ENCODE measurements around the gene STAT1.

The STAT1 gene

DNA sequence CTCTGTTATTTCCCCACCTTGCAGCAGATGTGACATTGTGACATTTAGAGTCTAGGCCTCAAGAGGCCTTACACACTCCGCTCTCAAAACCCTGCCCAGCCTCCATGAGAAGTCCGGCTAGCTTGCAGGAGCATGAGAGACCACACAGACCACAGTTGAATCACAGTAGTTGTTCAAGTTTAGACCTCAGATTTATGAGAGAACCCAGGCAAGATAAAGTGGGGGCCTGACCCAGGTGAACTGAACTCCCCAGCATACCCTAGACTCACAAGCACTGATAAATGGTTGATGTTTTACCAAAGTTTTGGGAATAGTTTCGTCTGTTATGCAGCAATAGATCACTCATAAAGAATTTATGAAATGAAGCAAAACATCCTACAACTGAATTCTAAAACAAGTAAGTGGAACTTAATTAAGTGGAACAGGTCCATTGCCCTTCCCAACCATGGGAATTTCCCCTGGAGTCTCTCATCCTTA is 4.7 kb upstream of the STAT1 start:
- Histone ChIP-seq H3K27me3 (ENCODE audit: control insufficient read depth, insufficient read depth, low read length) (peaks cover 2% of the 10 kb centered on the region; the same call in 1 of the 2 replicates), H3K27ac (ENCODE audit: low read length) (no peak overlapping the region), H3K9me3 (ENCODE audit: control insufficient read depth, insufficient read depth, low read length) (no peaks in the 10 kb centered on the region), H3K4me1 (ENCODE audit: control insufficient read depth, insufficient read depth, low read length) (no peaks in the 10 kb centered on the region; the same call in 1 of the 2 replicates), H3K4me3 (ENCODE audit: low read length) (no peak overlapping the region), H3K36me3 (ENCODE audit: control insufficient read depth, insufficient read depth, low read length) (no peaks in the 10 kb centered on the region)
- no peak for DNase-seq (ENCODE audit: low read depth, low spot score)
- WGBS (ENCODE audit: insufficient coverage, insufficient read length): no CpG with 5 or more reads among the region's 3 CpGs

DNA sequence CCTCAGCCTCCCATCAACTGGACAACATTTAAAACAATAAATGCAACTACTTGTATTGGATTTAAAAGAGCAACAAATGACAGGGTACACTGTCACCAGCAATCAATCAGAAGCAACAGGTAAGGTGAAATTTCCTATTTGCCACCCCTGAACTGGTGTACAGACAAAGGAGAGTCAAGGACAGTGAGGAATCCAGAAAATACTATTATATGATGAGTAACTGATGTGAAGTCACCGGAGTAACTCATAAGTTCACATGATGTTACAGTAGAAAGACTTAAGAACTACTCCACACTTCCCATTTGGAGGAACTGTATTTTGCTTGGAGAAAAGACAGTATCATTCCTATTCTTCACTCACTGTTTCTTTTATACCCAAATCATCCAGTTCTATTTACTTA is 4.1 kb upstream of the STAT1 start:
- Histone ChIP-seq H3K27me3 (ENCODE audit: control insufficient read depth, insufficient read depth, low read length) (peaks cover 2% of the 10 kb centered on the region; the same call in 1 of the 2 replicates), H3K4me1 (ENCODE audit: control insufficient read depth, insufficient read depth, low read length) (no peaks in the 10 kb centered on the region; the same call in 1 of the 2 replicates), H3K27ac (ENCODE audit: low read length) (no peak overlapping the region), H3K4me3 (ENCODE audit: low read length) (no peak overlapping the region), H3K9me3 (ENCODE audit: control insufficient read depth, insufficient read depth, low read length) (no peaks in the 10 kb centered on the region), H3K36me3 (ENCODE audit: control insufficient read depth, insufficient read depth, low read length) (no peaks in the 10 kb centered on the region)
- no CpG with 5 or more reads among the region's 1 CpG for WGBS (ENCODE audit: insufficient coverage, insufficient read length)
- DNase-seq (ENCODE audit: low read depth, low spot score): no peak

DNA sequence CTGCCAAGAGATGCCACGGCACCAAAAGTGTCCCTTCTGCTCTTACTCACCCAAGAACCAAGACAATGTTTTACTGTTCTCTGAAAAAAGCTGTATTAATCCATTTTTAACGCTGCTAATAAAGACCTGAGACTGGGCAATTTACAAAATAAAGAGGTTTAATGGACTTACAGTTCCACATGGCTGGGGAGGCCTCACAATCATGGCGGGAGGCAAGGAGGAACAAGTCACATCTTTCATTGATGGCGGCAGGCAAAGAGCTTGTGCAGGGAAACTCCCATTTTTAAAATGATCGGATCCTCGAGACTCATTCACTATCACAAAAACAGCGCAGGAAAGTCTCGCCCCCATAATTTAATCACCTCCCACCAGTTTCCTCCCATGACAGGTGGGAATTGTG is 1.9 kb upstream of the STAT1 start:
- no peak overlapping the region for H3K27ac ChIP-seq (ENCODE audit: low read length)
- no peaks in the 10 kb centered on the region for H3K9me3 ChIP-seq (ENCODE audit: control insufficient read depth, insufficient read depth, low read length)
- H3K4me1 ChIP-seq (ENCODE audit: control insufficient read depth, insufficient read depth, low read length): no peaks in the 10 kb centered on the region; the same call in 1 of the 2 replicates
- H3K36me3 ChIP-seq (ENCODE audit: control insufficient read depth, insufficient read depth, low read length): no peaks in the 10 kb centered on the region
- WGBS (ENCODE audit: insufficient coverage, insufficient read length): no CpG with 5 or more reads among the region's 8 CpGs
- DNase-seq (ENCODE audit: low read depth, low spot score): no peak
- no peak overlapping the region for H3K4me3 ChIP-seq (ENCODE audit: low read length)
- H3K27me3 ChIP-seq (ENCODE audit: control insufficient read depth, insufficient read depth, low read length): peaks cover 2% of the 10 kb centered on the region; the same call in 1 of the 2 replicates

DNA sequence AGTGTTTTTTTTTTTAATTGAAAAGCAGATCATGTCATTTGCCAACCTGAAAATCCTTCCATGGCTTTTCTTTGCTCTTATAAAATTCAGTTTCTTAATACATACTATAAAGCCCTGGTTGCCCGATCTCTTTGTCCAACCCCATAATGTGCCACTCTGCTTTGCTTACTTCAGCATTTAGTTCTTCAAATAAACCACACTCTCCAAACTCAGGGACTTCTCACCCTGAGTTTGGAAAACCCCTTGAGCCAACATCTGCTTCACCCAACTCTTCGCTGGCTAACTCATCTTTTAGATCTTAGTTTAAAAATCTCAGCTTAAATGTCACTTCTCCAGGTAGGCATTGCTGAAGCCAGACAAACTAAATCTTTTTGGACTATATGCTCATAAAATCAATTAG is 1.3 kb upstream of the STAT1 start:
- H3K36me3 ChIP-seq (ENCODE audit: control insufficient read depth, insufficient read depth, low read length): no peaks in the 10 kb centered on the region
- peaks cover 2% of the 10 kb centered on the region; the same call in 1 of the 2 replicates for H3K27me3 ChIP-seq (ENCODE audit: control insufficient read depth, insufficient read depth, low read length)
- no peak overlapping the region for H3K4me3 ChIP-seq (ENCODE audit: low read length)
- no CpG with 5 or more reads among the region's 2 CpGs for WGBS (ENCODE audit: insufficient coverage, insufficient read length)
- no peaks in the 10 kb centered on the region for H3K9me3 ChIP-seq (ENCODE audit: control insufficient read depth, insufficient read depth, low read length)
- no peak for DNase-seq (ENCODE audit: low read depth, low spot score)
- H3K27ac ChIP-seq (ENCODE audit: low read length): no peak overlapping the region
- H3K4me1 ChIP-seq (ENCODE audit: control insufficient read depth, insufficient read depth, low read length): no peaks in the 10 kb centered on the region; the same call in 1 of the 2 replicates

DNA sequence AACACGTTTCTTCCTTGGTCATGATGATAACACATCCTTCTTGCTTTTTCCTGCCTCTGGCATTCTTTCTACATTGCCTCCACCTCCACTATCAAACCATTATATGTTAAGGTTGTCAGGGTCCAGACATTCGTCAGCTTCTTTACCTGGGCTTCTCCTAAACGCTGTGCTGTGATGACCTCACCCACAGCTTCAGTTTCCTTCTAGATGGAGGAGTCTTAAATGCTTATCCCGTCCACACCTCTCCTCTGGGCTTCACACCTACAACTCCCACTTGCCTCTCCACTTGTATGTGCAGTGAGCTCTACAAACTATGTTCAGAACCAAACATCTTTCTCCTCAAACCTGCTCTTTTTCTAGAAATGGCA is 666 bp upstream of the STAT1 start:
- Histone ChIP-seq H3K27ac (ENCODE audit: low read length) (no peak overlapping the region), H3K4me3 (ENCODE audit: low read length) (peak overlapping the region; percentile 79; the same call in 1 of the 2 replicates), H3K9me3 (ENCODE audit: control insufficient read depth, insufficient read depth, low read length) (no peaks in the 10 kb centered on the region), H3K27me3 (ENCODE audit: control insufficient read depth, insufficient read depth, low read length) (peaks cover 2% of the 10 kb centered on the region; the same call in 1 of the 2 replicates), H3K36me3 (ENCODE audit: control insufficient read depth, insufficient read depth, low read length) (no peaks in the 10 kb centered on the region), H3K4me1 (ENCODE audit: control insufficient read depth, insufficient read depth, low read length) (no peaks in the 10 kb centered on the region; the same call in 1 of the 2 replicates)
- DNase-seq (ENCODE audit: low read depth, low spot score): no peak
- no CpG with 5 or more reads among the region's 4 CpGs for WGBS (ENCODE audit: insufficient coverage, insufficient read length)

DNA sequence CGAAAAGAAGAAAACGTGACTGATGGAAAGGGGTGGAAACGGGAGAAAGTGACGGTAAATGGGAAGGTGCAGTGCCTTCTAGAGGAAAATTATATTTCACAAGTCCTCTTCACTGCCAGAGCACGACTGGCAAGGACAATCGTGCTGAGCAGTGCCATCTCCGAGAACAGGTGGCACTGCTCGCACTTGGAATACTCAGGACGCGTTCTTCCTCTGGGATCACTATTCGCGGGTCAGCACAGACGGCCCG is 364 bp downstream of the STAT1 start:
- no peaks in the 10 kb centered on the region; the same call in 1 of the 2 replicates for H3K4me1 ChIP-seq (ENCODE audit: control insufficient read depth, insufficient read depth, low read length)
- WGBS (ENCODE audit: insufficient coverage, insufficient read length): no CpG with 5 or more reads among the region's 14 CpGs

DNA sequence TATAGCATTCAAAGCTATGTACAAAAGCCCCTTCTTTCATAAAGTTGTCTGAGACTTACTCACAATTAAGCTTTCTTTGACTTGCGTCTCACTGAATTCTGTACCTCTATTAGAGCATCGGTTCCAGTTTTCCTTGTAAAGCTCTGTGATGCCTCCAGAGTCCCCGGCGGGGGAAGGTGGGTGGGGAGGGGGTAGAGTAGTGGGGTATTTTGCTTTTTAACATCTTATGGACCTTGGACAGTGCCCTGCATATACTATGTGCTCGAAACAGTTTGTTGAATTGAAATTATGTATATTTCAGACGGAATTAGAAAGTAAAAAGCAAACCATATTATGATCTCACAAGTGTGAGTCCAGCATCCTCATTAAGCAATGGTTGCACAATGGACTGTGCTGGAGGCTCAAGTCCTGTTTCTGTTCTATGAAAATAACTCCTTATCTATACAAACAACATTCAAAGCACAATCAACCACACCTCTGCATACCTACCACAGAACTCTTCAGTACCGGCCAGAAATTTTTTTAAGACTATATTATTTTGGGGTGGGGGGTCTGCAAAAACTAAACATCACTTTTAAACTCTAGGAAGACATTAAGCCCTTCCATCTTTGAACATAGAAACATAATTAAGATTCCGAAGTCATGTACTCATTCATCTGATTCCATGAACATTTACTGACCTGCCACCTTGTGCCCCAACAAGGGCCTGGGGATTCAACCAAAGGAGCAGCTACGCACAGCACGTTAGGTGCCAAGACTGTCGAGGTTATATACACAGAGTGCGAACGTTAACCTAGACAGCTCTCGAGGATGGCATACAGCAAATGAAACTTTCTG is 908 bp downstream of the STAT1 start:
- no peak for DNase-seq (ENCODE audit: low read depth, low spot score)
- H3K9me3 ChIP-seq (ENCODE audit: control insufficient read depth, insufficient read depth, low read length): no peaks in the 10 kb centered on the region
- H3K4me1 ChIP-seq (ENCODE audit: control insufficient read depth, insufficient read depth, low read length): no peaks in the 10 kb centered on the region; the same call in 1 of the 2 replicates
- no peak overlapping the region for H3K27ac ChIP-seq (ENCODE audit: low read length)
- H3K36me3 ChIP-seq (ENCODE audit: control insufficient read depth, insufficient read depth, low read length): no peaks in the 10 kb centered on the region; the same call in 1 of the 2 replicates
- peak overlapping the region; percentile 79; the same call in 1 of the 2 replicates for H3K4me3 ChIP-seq (ENCODE audit: low read length)
- H3K27me3 ChIP-seq (ENCODE audit: control insufficient read depth, insufficient read depth, low read length): peaks cover 2% of the 10 kb centered on the region; the same call in 1 of the 2 replicates
- WGBS (ENCODE audit: insufficient coverage, insufficient read length): no CpG with 5 or more reads among the region's 14 CpGs

More for the DNA sequence above, 364 bp downstream of the STAT1 start:
- no peak for DNase-seq (ENCODE audit: low read depth, low spot score)
- no peaks in the 10 kb centered on the region; the same call in 1 of the 2 replicates for H3K36me3 ChIP-seq (ENCODE audit: control insufficient read depth, insufficient read depth, low read length)
- H3K27ac ChIP-seq (ENCODE audit: low read length): no peak overlapping the region
- peaks cover 2% of the 10 kb centered on the region; the same call in 1 of the 2 replicates for H3K27me3 ChIP-seq (ENCODE audit: control insufficient read depth, insufficient read depth, low read length)
- H3K4me3 ChIP-seq (ENCODE audit: low read length): peak overlapping the region; percentile 79; the same call in 1 of the 2 replicates
- no peaks in the 10 kb centered on the region for H3K9me3 ChIP-seq (ENCODE audit: control insufficient read depth, insufficient read depth, low read length)

DNA sequence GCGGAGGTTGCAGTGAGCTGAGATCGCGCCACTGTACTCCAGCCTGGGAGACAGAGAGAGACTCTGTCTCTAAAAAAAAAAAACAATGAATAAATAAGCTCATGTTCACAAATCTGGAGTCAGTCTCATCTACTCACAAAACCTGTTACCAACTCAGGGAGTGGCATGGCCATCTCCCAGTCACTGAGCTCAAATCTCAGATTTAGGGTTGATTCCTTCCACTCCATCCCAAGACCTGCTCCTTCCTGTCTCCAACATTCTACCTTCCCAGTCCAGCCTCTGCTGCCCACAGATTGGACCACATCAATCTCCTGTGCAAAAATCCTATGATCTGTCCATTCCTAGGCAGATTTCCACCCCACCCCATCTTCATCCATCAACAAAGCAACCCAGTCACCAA is 1.6 kb downstream of the STAT1 start:
- no CpG with 5 or more reads among the region's 3 CpGs for WGBS (ENCODE audit: insufficient coverage, insufficient read length)
- Histone ChIP-seq H3K4me1 (ENCODE audit: control insufficient read depth, insufficient read depth, low read length) (no peaks in the 10 kb centered on the region; the same call in 1 of the 2 replicates), H3K27ac (ENCODE audit: low read length) (no peak overlapping the region), H3K9me3 (ENCODE audit: control insufficient read depth, insufficient read depth, low read length) (no peaks in the 10 kb centered on the region), H3K36me3 (ENCODE audit: control insufficient read depth, insufficient read depth, low read length) (no peaks in the 10 kb centered on the region; the same call in 1 of the 2 replicates), H3K4me3 (ENCODE audit: low read length) (no peak overlapping the region), H3K27me3 (ENCODE audit: control insufficient read depth, insufficient read depth, low read length) (peaks cover 2% of the 10 kb centered on the region; the same call in 1 of the 2 replicates)
- DNase-seq (ENCODE audit: low read depth, low spot score): no peak

DNA sequence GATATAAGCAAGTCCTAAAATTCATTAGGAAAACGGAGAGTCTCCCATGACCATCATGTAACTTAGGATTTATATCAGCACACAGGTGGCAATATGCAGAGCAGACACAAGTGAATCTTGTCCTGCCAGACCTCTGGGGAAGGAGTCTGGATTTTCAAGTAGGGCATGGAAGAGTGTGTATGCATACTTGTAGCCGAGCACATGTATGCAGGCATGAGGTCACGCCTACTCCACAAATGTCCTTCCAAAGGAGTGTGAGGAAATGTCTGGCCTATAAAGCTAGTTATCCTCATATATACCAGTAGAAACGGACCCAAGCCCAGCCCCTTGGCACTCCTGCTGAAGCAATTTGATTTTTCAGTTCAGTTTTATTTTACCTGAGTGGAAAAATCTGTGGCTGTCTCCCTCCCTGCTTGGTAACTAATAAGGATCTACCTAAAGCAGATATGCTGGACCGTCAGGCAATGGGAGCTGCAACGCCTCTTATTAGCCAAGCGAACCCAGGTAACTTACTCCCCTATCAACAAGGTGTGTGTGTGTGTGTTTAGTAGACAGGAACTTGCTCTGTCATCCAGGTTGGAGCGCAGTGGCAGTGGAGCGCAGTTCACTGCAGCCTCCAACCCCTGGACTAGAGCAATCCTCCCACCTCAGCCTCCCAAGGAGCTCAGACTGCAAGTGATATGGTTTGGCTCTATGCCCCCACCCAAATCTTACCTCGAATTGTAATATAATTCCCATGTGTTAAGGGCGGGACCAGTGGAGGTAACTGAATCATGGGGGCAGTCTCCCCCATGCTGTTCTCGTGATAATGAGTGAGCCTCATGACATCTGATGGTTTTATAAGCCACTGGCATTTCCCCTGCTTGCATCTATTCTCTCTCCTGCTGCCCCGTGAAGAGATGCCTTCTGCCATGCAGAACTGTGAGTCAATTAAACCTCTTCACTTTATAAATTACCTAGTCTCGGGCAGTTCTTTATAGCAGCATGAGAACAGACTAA is 2.8 kb downstream of the STAT1 start:
- H3K9me3 ChIP-seq (ENCODE audit: control insufficient read depth, insufficient read depth, low read length): no peaks in the 10 kb centered on the region
- no peak overlapping the region for H3K4me3 ChIP-seq (ENCODE audit: low read length)
- peaks cover 8% of the 10 kb centered on the region; the same call in 1 of the 2 replicates for H3K36me3 ChIP-seq (ENCODE audit: control insufficient read depth, insufficient read depth, low read length)
- no peak for DNase-seq (ENCODE audit: low read depth, low spot score)
- no peak overlapping the region for H3K27ac ChIP-seq (ENCODE audit: low read length)
- WGBS (ENCODE audit: insufficient coverage, insufficient read length): no CpG with 5 or more reads among the region's 14 CpGs
- H3K27me3 ChIP-seq (ENCODE audit: control insufficient read depth, insufficient read depth, low read length): peaks cover 2% of the 10 kb centered on the region; the same call in 1 of the 2 replicates
- no peaks in the 10 kb centered on the region; the same call in 1 of the 2 replicates for H3K4me1 ChIP-seq (ENCODE audit: control insufficient read depth, insufficient read depth, low read length)
